Activated T-cell treated with anti-CD3 and anti-CD28 coated beads, Interleukin-2, amount 50 U/mL, for 1 hour (primary cell): Measurements from ENCODE around the gene SCART1.
"Not testable (repeated sequence)": the region's sequence is repeated elsewhere in the genome, so short reads cannot be mapped to it uniquely, and the experiment has no call there.

Experiments
- DNase-seq: peaks from one replicate; pipeline ENCODE4 v3.0.0-alpha.2; 2020

SCART1 gene

DNA sequence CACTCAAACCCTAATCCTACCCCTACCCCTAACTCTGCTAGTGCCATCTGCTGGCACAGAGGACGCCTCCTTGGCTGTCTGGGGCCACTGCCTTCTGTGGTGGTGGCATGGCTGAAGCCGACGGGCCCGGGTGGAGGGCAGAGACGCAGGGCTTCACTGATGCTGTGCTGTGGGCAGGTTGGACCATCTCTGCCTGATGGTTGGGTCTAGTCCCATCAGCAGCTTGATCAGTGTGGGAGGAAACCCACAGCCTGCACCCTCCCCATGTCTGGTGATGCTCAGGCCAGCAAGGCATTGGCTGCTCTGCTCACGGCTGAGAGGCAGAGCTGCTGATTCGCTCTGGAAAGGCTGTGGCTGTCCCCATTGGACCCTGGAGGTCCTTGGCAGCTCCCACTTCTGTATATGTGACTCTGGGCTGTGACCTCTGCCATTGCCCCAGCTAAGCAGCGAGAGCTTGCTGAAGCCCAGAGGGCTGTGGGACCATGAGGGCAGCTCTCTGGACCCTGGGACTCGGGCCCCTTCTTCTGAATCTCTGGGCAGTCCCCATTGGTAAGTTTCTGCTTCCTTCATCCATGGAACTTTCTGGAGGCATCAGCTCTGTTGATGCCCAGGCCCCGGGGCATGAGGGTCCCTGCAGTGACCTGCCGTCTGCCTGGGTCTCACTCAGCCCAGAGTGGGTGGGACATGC, at the start of gene SCART1:
Gene SCART1 (plus strand): TSS at position 430 of the 688 bp plus-strand sequence. CDS start 53 bp downstream, at position 483.
- no peak for DNase-seq

DNA sequence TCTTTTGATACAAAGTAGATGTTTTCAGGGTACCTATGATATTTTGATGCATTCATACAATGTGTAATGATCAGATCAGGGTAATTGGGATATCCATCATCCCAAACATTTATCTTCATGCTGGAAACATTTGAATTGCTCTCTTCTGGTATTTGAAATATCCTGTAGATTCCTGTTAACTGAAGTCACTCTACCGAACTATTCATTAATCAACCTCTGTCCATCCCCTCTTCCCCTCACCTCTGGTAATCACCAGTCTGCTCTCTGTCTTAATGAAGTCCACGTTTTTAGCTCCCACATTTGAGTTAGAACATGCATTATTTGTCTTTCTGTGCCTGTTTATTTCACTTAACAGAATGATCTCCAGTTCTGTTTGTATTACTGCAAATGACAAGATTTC, 48.5 kb upstream of the SCART1 start:
- DNase-seq = no peak

DNA sequence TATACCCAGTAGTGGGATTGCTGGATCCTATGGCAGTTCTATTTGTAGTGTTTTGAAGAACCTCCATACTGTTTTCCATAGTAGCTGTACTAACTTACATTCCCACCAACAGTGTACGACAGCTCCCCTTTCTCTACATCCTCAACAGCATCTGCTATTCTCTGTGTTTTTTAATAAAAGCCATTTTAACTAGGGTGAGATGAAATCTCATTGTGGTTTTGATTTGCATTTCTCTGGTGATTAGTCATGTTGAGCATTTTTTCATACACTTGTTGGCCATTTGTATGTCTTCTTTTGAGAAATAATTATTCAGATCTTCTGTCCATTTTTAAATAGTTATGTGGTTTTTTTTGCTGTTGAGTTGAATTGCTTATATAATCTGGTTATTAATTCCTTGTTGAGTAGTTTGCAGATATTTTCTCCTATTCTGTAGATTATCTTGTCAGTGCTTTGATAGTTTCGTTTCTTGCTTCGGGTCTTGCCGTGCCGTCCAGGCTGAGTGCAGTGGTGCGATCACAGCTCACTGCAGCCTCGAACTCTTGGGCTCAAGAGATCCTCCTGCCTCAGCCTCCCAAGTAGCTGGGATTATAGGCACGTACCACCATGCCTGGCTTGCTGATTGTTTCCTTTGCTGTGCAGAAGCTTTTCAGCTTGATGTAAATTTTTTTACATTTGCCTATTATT, 47.8 kb upstream of the SCART1 start:
- no peak for DNase-seq

DNA sequence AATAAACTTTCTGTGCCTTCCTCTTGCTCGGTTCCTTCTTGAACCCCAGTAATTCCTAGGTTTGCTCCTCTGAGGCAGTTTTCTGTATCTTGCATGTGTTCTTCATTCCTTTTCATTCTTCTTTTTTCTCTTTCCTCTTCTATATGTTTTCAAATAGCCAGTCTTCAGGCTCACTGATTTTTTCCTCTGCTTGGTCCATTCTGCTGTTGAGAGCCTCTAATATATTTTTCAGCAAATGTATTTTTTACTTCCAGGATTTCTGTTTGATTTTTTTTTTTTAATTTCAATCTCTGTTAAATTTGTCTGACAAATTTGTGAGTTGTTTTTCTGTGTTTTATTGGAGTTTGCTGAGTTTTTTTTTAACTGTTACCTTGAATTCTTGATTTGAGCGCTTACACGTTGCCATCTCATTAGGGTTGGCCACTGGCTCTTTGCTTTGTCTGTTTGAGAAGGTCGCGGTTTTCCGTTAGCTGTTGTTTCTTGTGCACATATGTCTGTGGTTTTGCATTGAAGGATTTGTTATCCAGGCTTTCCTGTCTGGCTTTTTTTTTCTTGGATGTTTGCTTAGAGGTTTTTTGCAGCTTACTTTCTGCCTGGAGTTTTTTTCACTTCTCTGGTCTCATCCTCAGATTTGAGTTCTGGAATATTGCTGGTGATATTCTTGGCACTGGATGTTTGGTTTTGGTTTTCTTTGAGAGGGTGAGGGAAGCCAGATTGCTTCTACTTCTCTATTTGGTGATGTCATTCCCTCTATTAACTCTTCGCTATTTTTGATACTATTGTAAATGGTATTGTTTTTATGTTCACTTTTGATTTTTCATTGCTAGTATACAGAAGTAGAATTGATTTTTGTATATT, 42.0 kb upstream of the SCART1 start:
- no peak for DNase-seq

DNA sequence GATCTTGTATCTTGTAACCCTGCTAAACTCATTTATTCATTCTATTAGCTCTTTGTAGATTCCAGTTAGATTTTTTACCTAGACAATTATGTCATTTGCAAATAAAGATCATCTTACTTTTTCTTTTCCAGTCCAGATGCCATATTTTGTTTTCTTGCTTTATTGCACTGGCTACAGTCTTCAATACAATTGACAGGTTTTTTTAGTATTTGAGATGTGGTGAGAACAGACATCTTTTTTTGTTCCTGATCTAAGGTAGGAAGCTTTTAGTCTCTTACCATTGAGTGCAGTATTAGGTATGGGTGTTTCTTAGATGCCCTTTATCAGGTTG, 41.4 kb upstream of the SCART1 start:
- DNase-seq = no peak

DNA sequence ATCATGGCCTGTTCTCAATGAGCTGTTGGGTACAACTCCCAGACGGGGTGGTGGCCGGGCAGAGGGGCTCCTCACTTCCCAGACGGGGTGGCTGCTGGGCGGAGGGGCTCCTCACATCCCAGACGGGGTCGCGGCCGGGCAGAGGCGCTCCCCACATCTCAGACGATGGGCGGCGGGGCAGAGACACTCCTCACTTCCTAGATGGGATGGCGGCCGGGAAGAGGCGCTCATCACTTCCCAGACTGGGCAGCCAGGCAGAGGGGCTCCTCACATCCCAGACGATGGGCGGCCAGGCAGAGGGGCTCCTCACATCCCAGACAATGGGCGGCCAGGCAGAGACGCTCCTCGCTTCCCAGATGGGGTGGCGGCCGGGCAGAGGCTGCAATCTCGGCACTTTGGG, 39.3 kb upstream of the SCART1 start:
- DNase-seq = not testable (repeated sequence)

DNA sequence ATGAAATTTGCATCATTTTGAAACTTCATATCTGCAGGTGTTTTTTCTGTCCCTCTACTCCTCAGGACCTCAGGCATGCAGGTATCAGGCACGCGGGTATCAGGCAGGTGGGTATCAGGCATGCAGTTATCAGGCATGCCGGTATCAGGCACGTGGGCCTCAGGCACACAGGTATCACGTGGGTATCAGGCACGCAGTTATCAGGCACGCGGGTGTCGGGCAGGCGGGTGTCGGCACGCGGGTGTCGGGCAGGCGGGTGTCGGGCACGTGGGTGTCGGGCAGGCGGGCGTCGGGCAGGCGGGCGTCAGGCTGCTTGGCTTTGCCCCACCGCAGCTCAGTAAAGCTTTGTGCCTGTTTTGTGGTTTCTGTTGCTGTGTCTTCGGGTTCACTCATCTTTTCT, 38.0 kb upstream of the SCART1 start:
- no peak for DNase-seq

DNA sequence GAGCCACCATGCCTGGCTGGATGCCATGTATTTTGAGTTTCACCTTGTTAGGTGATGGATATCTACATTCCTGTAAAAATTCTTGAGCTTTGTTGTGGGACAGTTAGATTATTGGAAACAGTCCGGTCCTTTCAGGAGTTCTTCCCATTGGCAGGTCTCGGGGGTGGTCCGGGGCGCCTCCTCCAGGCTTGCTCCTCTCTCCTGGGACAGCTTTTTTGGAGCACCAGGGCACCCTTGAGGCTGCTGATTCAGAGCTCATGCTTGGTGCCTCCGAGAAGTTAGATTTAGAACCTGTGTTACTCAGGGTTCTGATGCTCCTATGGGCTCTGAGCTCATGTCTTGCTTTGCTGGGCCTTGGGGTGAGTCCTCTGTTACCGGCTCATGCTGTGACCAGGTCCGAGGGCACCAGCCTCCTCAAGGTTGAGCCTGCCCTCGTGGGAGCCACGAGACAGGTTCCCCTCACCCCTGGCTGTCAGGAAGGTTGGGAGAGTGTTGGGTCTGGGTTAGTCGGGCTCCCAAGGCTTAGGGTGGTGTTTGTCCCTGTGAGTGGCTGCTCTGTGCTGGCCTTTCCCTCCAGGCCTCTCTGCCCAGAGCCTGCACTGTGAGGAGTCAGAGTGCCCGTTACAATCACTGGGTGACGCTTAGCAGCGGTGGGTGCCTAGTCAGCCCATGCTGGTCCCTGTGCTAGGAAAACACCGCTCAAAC, 35.3 kb upstream of the SCART1 start:
- DNase-seq = no peak

DNA sequence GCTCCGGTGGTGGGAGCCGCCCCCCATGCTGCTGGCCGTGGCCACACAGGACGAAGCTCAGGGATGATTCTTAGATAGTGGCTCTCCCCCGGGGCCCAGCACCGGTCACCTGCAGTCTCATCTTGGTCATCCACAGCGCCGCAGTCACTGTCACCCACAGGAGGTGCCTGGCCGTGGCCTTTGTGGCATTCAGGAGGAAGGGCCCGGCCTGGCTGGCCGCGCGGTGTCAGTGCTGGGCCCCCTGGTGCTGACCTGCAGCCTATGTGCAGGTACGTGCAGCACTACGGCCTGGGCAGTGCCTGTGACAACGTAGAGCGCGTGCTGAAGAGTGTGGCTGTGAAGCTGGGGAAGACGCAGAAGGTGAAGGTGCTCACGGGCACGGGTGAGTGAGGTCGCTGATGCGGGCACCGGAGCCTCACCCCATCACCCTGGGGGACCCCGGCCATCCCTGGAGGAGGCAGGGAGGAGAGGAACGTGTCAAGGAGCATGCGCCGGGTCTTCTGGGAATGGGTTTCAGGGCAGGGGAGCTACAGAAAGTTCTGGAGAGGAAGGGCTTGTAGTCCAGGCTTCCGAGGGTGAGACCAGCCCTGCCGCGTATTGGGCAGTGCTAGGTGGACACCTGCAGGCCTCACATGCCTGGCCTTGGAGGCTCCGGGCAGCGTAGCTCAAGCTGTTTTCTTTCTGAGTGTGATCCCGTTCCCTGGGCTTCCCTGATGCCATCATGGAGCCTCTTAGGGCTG, 34.4 kb upstream of the SCART1 start:
- no peak for DNase-seq

DNA sequence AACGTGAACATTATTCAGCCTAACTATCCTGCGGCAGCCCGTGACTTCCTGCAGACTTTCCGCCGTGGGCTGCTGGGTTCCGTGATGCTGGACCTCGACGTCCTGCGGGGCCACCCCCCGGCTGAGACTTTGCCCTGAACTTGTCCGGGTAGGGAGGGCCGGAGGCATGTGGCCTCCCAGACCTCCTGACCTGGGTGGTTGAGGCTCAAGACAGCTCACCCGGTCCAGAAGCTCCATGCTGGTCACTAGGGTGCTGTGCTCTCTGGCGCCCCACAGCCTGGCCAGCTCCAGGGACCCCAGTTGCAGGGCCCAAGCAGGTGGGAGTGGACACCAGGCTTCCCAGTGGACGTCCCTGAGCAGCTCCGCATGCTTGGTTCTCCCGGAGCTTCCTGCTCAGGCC, 33.7 kb upstream of the SCART1 start:
- no peak for DNase-seq

DNA sequence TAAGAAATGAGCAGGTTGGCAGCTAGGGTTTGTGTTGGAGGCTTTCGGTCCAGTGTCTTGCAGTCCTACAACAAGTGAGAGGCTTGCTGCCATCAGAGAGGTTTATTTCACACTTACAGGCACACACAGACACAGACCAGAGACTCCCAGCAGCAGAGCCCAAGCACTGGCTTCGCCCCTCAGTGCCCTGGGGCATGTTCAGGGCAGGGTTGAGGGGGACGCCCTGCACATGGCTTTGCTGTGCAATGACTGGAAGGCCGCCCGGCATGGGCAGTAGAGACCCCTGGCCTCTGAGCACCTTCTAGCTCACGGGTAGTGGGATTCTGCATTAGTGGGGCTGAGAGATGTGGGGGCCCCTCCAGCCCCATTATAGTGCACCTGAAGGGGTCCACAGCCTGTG, 33.2 kb upstream of the SCART1 start:
- DNase-seq = no peak

DNA sequence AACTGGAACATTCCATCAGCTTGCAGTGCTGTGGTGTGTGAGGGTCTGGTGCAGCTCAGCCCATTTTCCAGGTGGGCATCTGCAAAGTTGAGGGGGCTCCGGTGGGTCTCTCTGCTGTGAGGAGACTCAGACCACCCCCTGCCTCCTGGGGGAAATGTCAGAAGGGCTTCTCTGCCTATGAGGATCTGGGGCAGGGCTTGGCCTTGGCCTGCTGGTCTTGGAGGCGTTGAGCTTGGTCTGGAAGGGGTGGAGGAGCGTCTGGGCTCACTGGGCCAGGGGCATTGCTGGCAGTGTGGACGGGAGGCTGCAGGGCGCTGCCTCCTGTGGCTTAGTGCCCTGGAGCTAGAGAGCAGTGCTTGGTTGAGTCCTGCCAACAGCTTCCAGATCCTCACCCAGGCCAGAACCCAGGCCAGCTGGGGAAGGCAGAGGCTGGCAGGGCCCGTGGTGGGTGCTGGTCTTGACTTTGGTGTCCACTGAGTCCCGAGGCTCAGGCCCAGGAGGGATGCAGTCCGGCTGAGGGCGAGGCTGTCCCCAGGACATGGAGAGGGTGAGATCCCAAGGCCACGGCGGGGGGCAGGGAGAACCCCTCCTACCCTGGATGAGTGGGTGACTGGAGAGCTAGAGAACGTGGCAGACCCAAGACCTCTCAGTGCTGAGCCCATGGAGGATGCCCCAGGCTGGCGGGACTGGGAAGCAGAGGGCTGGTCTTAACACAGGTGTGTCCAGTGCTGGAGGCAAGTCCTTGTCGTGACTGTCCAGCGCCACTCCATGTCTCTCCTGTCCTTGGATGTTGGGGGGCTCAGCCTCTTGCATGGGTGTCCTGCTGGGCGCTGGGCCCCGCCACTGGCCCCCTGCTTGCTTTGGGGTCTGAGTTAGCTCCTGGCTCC, 32.2 kb upstream of the SCART1 start:
- no peak for DNase-seq

DNA sequence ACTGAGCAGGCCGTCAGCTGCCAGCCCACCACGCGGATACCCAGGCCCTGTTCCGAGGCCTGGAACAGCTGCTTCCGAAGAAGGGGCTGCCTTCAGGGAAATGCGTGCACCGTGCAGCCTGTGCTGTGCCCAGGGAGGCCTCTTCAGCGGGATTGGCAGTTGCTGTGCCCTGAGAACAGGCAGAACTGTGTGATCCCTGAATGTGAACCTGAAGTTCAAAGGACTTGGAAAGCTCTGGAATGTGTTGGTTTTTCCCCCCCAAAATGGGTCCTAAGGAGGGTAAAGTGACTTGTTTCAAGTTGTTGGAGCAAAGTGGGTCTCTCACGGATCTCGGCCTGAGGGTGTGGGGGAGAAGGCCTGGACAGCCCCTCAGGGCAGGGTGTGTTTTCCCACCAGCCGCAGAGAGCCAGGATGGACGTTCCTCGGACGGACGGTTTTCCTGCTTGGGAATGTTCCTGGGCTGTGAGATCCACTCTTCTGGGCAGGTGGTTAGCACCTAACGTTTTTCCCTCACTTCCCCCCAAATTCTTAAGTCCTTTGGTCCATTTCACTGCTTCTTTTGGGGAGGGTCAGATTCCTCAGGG, 31.4 kb upstream of the SCART1 start:
- no peak for DNase-seq

DNA sequence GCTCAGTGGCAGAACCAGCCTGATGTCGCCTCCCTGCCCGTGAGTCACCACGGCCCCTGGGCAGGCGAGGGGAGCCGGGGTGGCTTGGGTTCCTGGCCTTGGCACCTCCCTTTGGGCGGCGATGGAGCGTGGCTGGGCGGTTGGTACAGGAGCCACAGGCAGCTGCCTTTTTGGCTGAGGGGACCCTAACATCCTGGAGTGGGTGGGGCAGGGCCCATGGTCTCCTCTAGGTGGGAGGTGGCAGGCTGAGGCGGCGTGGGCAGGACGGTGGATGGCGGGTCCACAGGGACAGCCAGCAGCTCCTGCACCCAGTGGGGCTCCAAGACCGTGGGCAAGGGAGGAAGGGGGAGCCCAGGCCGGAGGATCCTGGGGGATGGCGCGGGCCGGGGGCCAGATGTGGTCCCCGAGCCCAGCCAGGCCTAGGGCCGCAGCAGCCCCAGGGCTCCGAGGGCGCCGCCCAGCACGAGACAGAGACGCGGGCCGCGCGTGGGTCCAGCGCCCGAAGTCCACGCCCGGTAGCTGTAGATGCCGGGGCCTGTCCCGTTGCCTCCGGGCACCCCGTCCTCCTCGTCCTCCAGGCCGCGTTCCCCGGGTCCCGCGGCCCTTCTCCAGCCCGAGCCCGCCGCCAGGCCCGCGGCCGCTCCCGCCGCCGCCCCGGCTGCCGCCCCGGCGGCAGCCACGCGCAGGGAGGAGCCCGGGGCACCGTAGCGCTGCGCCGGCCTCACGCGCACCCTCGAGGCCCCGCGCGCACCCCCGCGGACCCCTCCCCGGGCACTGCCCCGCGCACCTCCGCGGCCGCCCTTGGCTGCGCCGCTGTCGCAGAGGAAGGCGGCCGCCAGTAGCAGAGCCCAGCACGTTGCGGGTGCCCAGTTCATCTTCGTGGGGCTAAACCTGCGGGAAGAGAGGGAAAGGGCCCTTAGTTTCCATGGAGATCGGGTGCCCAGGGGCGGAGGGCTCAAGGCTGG, 30.7 kb upstream of the SCART1 start:
- DNase-seq = no peak

DNA sequence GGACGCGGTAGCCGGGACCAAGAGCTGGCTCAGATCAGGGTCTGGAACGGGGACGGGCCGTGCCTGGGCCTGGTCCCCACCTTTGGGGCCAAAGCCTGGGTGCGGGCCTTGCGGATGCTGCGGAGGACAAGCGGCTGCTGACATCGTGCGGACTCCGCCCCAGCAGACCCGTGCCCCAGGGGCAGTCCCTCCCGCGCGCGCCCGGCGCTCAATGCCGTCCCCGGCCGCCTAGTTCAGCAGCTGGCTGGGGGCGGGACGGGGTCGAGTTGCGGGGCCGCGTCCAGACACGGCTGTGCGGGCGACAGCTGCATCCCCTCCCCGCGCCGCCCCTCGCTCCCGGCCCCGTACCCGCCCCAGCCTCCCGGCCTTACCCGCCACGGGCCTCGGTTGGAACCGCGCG, 29.6 kb upstream of the SCART1 start:
- DNase-seq = not testable (repeated sequence)

DNA sequence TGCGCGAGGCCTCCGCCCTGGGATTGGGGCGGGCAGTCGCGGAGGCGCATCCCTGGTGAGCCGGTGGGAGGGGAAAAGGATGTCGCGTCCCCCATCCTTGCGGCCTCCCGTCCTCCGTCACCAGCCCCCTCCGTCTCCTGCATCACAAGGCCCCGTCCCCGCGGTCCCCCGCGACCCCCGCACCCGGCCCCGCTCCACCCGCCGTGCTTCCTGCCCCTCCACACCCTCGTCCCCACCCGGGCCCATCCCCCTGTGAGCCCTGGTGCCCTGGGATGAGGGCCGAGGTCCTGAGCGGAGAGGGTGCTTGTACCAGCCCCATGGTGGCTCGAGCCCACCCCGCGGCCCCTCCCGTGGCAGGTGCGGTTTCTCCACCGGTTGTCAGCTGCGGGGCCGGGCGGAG, 29.1 kb upstream of the SCART1 start, which contains the start of gene SPRN:
Gene SPRN (minus strand): TSS at position 25 of the 400 bp plus-strand sequence. CDS start 944 bp downstream, outside the sequence.
- DNase-seq = not testable (repeated sequence)

DNA sequence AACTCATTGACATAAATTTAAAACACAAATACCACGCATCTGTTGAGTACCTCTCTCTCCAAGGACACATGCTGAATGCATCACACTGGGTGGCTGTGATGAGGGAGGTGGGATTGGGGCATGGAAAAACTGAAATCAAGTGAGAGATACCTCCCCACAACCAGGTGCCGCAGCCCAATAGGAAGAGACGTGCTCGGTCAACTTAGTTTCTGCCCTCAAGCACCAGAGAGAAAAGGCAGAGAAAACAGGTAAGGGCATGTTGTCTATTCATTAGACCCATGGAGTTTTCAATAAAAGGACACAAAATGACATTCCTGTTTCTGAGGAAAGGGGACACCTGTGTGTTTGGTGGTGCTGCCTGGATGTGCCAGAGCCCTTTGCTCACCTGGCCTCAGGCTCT, 24.2 kb upstream of the SCART1 start:
- DNase-seq = not testable (repeated sequence)

DNA sequence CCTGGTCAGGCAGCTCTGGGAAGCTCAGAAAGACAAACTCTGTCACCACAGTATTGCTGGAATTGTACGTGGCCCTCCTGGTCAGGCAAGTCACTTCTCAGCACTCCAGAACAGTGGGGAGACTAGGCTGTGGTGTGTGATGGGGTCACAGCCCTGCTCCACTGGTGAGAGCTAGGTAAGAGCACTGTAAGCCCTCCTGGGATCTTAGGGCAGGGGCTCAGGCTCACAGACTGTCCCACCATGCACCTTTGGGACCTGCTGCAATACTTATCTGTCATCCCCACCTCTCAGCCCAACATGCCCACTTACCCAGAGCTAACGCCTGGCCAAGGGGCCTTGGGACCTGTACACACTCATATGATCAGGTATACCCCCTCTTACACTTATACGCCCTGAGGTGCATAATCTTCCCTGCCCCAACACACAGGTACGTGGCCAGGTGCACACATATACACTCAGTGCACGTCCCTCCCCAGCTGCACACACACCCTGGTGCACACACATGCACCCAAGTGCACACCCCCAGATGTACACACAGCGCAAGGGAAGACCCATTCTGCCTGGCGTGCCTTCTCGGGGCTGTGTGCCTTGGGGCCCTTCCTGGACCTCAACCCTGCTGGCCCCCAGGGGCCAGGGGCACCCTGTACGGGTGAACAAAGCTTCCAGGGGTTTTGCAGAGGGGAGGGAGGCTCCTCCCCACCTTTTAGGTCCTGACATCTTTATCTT, 21.7 kb upstream of the SCART1 start:
- DNase-seq = not testable (repeated sequence)

DNA sequence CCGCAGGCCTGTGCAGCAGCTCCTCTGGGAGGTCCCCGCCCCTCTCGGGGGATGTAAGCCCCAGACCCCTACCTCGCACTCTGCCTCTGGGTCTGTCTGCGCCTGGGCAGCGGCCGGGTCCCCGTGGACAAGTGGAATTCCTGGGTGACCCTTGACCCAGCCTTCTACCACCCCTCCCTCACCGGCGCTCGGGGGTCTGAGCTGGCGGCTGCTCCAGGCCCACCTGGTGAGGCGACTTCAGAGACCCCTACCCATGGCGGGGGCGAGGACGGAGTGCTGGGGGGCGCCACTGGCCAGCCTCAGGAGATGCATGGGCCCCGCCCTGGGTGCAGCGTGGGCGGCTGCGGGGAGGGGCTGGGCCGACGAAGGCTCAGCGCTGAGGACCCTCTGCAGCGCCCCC, 21.0 kb upstream of the SCART1 start:
- not testable (repeated sequence) for DNase-seq
